Gastroesophageal sphincter (tissue), 4 donors: ENCODE results near the gene NFAT5. TPM values are rescaled to one million over a fixed set of nuclear protein-coding genes. Genes with fewer than 3 reads are reported as not detected.

ENCODE experiments used
- ATAC-seq: fragments of 150-250 bp; one replicate; pipeline ENCODE4 v1.9.1; 2016; ENCODE audit warnings: mild to moderate bottlenecking, moderate library complexity
- H3K27ac ChIP-seq, 4 donors: fragments of 200-600 bp; sonication (generic) in 3 of 4; 1 replicate in 3 of 4; 2 replicates in 1 of 4; pipeline ENCODE4 v1.5.1; 2016 to 2019
- H3K27me3 ChIP-seq: fragments of 200-600 bp; sonication (generic); one replicate; pipeline ENCODE4 v1.5.1; 2019
- H3K36me3 ChIP-seq, 2 donors: fragments of 200-600 bp; sonication (generic); one replicate each; pipeline ENCODE4 v1.5.1; 2019; ENCODE audit warnings: control low read depth in 1 of 2
- H3K4me1 ChIP-seq, 3 donors: fragments of 200-600 bp; sonication (generic); 1 replicate in 2 of 3; 2 replicates in 1 of 3; pipeline ENCODE4 v1.5.1; 2016 to 2019; ENCODE audit warnings: control low read depth in 2 of 3
- H3K4me3 ChIP-seq, 2 donors: fragments of 200-600 bp; sonication (generic); one replicate each; pipeline ENCODE4 v1.5.1; 2019; ENCODE audit warnings: mild to moderate bottlenecking in 1 of 2, moderate library complexity in 1 of 2
- H3K9me3 ChIP-seq, 3 donors: fragments of 200-600 bp; sonication (generic); one replicate each; pipeline ENCODE4 v1.5.1; 2017 to 2019; ENCODE audit warnings: control low read depth in 2 of 3
- EP300 ChIP-seq: sonication (generic); formaldehyde crosslinking; IDR thresholded peaks from one replicate; pipeline ENCODE4 v1.6.1; 2017; ENCODE audit warnings: antibody characterized with exemption, mild to moderate bottlenecking
- POLR2A ChIP-seq, 2 donors: fragments of 450-650 bp; IDR thresholded peaks; one replicate each; pipeline ENCODE4 v1.6.1; 2017; ENCODE audit warnings: antibody characterized with exemption in 2 of 2, mild to moderate bottlenecking in 2 of 2, moderate library complexity in 1 of 2
- POLR2AphosphoS5 ChIP-seq: sonication (generic); formaldehyde crosslinking; IDR thresholded peaks from one replicate; pipeline ENCODE4 v1.6.1; 2017; ENCODE audit warnings: antibody characterized with exemption
- WGBS, 2 donors: methylation state at CpG; one replicate each; pipeline ENCODE4 v1.1.5; 2018; ENCODE audit warnings: low coverage in 1 of 2; 5-methylcytosine and 5-hydroxymethylcytosine counted together
- total RNA-seq, 4 donors: library from RNA; depleted of rRNA; stranded (reverse); fragments of >200 nt; gene quantifications; one replicate each; pipeline ENCODE4 v1.1.0, GENCODE V29; 2016
- TF ChIP-seq, protein P1 (sequence below), 4 experiments: fragments of 200-600 bp in 2 of 4; fragments of 450-650 bp in 2 of 4; sonication (generic) in 1 of 4; IDR thresholded peaks; one replicate each; pipeline ENCODE4 v1.5.1; 2017 to 2019; ENCODE audit warnings: antibody characterized with exemption in 4 of 4, mild to moderate bottlenecking in 2 of 4, moderate library complexity in 2 of 4

The NFAT5 gene
- total RNA-seq, 4 donors from 2014 or later, result 43.8 to 79.1 (median 59.5) TPM

DNA sequence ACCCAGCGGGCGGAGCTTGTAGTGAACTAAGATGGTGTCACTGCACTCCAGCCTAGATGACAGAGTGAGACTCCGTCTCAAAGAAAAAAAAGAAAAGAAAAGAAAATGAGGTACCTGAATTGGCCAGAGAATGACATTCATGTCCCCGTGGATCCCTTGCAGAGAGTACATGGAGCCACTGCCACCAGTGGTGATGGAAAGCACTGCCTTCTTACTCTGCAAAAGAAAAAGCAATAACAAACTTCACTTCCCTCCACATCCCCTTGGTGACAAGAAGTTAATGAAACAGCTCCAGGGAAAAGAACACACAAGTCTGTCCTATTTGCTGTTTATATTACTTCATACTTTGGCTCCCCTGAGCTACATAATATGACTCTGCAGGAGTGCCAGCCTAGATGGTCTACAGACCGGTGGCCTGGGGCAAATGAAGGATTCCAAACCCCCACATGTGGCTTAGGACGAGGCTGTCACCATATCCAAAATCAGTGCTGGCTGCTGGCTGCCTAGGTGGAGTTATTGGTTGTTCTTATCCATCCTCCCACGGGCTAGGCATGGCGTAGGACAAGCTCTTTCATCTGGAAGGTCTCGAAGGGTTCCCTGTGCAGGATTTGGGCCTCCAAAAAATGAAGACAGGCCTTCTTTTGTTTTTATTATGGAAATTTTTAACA lies 147.3 kb downstream of the NFAT5 start:
- Histone ChIP-seq H3K9me3 (no peaks in the 10 kb centered on the region), H3K27me3 (no peaks in the 10 kb centered on the region), H3K36me3 (peaks cover 0 to 84% of the 10 kb centered on the region in 2 donors), H3K27ac (peak overlapping the region in 2 of 4 donors; percentile 20 to 29), H3K4me3 (no peak overlapping the region), H3K4me1 (peaks cover 0 to 45% (median 2%) of the 10 kb centered on the region in 3 donors)
- TF ChIP-seq POLR2A (IDR thresholded peaks at IDR 0.05) (no peak), POLR2AphosphoS5 (no peak), EP300 (no peak)
- TF ChIP-seq, protein P1, sequence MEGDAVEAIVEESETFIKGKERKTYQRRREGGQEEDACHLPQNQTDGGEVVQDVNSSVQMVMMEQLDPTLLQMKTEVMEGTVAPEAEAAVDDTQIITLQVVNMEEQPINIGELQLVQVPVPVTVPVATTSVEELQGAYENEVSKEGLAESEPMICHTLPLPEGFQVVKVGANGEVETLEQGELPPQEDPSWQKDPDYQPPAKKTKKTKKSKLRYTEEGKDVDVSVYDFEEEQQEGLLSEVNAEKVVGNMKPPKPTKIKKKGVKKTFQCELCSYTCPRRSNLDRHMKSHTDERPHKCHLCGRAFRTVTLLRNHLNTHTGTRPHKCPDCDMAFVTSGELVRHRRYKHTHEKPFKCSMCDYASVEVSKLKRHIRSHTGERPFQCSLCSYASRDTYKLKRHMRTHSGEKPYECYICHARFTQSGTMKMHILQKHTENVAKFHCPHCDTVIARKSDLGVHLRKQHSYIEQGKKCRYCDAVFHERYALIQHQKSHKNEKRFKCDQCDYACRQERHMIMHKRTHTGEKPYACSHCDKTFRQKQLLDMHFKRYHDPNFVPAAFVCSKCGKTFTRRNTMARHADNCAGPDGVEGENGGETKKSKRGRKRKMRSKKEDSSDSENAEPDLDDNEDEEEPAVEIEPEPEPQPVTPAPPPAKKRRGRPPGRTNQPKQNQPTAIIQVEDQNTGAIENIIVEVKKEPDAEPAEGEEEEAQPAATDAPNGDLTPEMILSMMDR (IDR thresholded peaks at IDR 0.05), result no peak
- peak; percentile 26 for ATAC-seq
- 69 to 74% methylated on average over 7 to 9 of the region's 9 CpGs for WGBS, 2 donors

- WGBS, 2 donors, result 92 to 95% methylated on average over 4 to 6 of the region's 6 CpGs
- Histone ChIP-seq H3K36me3 (peaks cover 0 to 62% of the 10 kb centered on the region in 2 donors), H3K27ac (no peak overlapping the region)
Observed at GRCh38 chr16:69717066-69717465, 151.3 kb downstream of the NFAT5 start.

DNA sequence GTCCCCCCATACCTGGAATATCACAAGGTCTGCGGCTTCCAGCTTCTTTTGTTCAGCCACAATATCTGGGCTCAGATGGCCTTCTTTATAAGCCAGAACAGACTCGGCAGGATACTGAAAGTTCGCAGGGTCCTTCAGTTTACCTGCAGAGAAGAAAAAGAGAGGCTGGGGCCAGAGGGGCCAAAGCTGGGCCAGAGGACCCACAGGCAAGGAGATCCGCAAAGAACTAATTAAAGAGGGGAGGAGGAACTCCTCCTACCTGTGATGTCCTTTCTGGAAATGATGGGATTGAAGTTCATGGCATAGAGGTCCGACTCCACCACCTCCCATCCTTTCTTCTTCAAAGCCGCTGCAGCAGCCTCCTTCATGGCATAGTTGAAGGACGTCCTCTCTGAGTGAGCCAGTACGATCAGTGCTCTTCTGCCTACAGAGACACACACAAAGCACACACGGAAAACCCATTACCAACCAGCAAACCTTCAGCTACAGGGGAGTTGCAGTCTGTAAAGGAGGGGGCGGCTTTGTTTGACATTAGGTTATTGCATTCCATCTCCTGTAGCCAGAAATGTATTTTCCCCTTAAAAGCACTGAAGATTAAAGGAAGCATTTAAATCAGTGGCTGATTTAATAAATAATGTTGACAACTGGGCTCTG lies 152.5 kb downstream of the NFAT5 start:
- 88 to 95% methylated on average over 6 to 7 of the region's 10 CpGs for WGBS, 2 donors
- H3K9me3 ChIP-seq, result no peaks in the 10 kb centered on the region
- no peak overlapping the region for H3K4me3 ChIP-seq
- H3K4me1 ChIP-seq, result peaks cover 0 to 3% (median under 1%) of the 10 kb centered on the region in 3 donors
- ATAC-seq, result no peak
- no peak overlapping the region for H3K27ac ChIP-seq
- peaks cover 0 to 50% of the 10 kb centered on the region in 2 donors for H3K36me3 ChIP-seq
- TF ChIP-seq POLR2A (IDR thresholded peaks at IDR 0.05) (no peak), EP300 (no peak), POLR2AphosphoS5 (no peak)
- TF ChIP-seq, protein P1 (IDR thresholded peaks at IDR 0.05), result no peak
- H3K27me3 ChIP-seq, result no peaks in the 10 kb centered on the region

More at GRCh38 chr16:69717066-69717465, 151.3 kb downstream of the NFAT5 start:
- TF ChIP-seq POLR2AphosphoS5 (no peak), EP300 (no peak), POLR2A (IDR thresholded peaks at IDR 0.05) (no peak)
- Histone ChIP-seq H3K4me3 (no peak overlapping the region), H3K27me3 (no peaks in the 10 kb centered on the region), H3K9me3 (no peaks in the 10 kb centered on the region), H3K4me1 (peaks cover 0 to 14% (median 2%) of the 10 kb centered on the region in 3 donors)
- ATAC-seq, result no peak

- H3K27ac ChIP-seq, result no peak overlapping the region
- H3K9me3 ChIP-seq, result no peaks in the 10 kb centered on the region
- H3K27me3 ChIP-seq, result no peaks in the 10 kb centered on the region
- TF ChIP-seq POLR2AphosphoS5 (no peak), POLR2A (IDR thresholded peaks at IDR 0.05) (no peak), EP300 (no peak)
- TF ChIP-seq, protein P1 (IDR thresholded peaks at IDR 0.05), result no peak
- no peak overlapping the region for H3K4me3 ChIP-seq
- WGBS, 2 donors, result 79 to 100% methylated on average over 1 to 8 of the region's 10 CpGs
- peaks cover 0 to 20% (median 11%) of the 10 kb centered on the region in 3 donors for H3K4me1 ChIP-seq
- ATAC-seq, result no peak
- H3K36me3 ChIP-seq, result peaks cover 0 to 26% of the 10 kb centered on the region in 2 donors
Observed at GRCh38 chr16:69720822-69721430, 155.2 kb downstream of the NFAT5 start.

GRCh38 chr16:69721441-69721957 lies 155.7 kb downstream of the NFAT5 start:
- no peak for TF ChIP-seq EP300
- no peak for TF ChIP-seq POLR2A (IDR thresholded peaks at IDR 0.05)
- TF ChIP-seq, protein P1 (IDR thresholded peaks at IDR 0.05), result no peak
- no peak for ATAC-seq
- no peak overlapping the region for H3K27ac ChIP-seq
- WGBS, 2 donors, result 90 to 92% methylated on average over 4 to 5 of the region's 6 CpGs
- no peak overlapping the region for H3K4me3 ChIP-seq
- peaks cover 0 to 20% of the 10 kb centered on the region in 2 donors for H3K36me3 ChIP-seq
- no peaks in the 10 kb centered on the region for H3K9me3 ChIP-seq
- peaks cover 0 to 26% (median 11%) of the 10 kb centered on the region in 3 donors for H3K4me1 ChIP-seq
- no peaks in the 10 kb centered on the region for H3K27me3 ChIP-seq
